Measurements from ENCODE around the gene FAM241A.

The FAM241A gene

GRCh38 chr4:112112590-112113170, 32.6 kb upstream of the FAM241A start:
- Histone ChIP-seq H3K27me3 (ENCODE audit: low read depth, low read length) (no peaks in the 10 kb centered on the region), H3K4me3 (ENCODE audit: low read length) (no peak overlapping the region), H3K36me3 (replicated peaks; ENCODE audit: low read depth, low read length) (no peaks in the 10 kb centered on the region), H3K9me3 (ENCODE audit: insufficient read depth, low read length) (no peaks in the 10 kb centered on the region), H4K20me1 (ENCODE audit: insufficient read depth, low read length) (no peaks in the 10 kb centered on the region), H3K4me2 (ENCODE audit: low read length) (no peak overlapping the region), H3K27ac (ENCODE audit: low read length) (no peak overlapping the region), H2AFZ (ENCODE audit: low read depth, low read length) (no peak overlapping the region), H3K79me2 (ENCODE audit: low read length) (no peaks in the 10 kb centered on the region), H3K9ac (ENCODE audit: low read length) (no peak overlapping the region), H3K4me1 (ENCODE audit: low read length) (peaks cover 9% of the 10 kb centered on the region)
- TF ChIP-seq CTCF (IDR thresholded peaks at IDR 0.05; ENCODE audit: low read depth, low read length) (no peak), EZH2phosphoT487 (IDR thresholded peaks at IDR 0.05; ENCODE audit: low read depth) (no peak)

- no peak for TF ChIP-seq EZH2phosphoT487 (IDR thresholded peaks at IDR 0.05; ENCODE audit: low read depth)
- no peak for TF ChIP-seq CTCF (IDR thresholded peaks at IDR 0.05; ENCODE audit: low read depth, low read length)
- Histone ChIP-seq H3K27me3 (ENCODE audit: low read depth, low read length) (no peaks in the 10 kb centered on the region), H3K36me3 (replicated peaks; ENCODE audit: low read depth, low read length) (no peaks in the 10 kb centered on the region), H3K4me1 (ENCODE audit: low read length) (peaks cover 9% of the 10 kb centered on the region), H3K79me2 (ENCODE audit: low read length) (no peaks in the 10 kb centered on the region), H4K20me1 (ENCODE audit: insufficient read depth, low read length) (no peaks in the 10 kb centered on the region), H3K4me2 (ENCODE audit: low read length) (no peak overlapping the region), H3K4me3 (ENCODE audit: low read length) (no peak overlapping the region), H3K27ac (ENCODE audit: low read length) (no peak overlapping the region), H3K9ac (ENCODE audit: low read length) (no peak overlapping the region), H3K9me3 (ENCODE audit: insufficient read depth, low read length) (no peaks in the 10 kb centered on the region), H2AFZ (ENCODE audit: low read depth, low read length) (no peak overlapping the region)
Measured at GRCh38 chr4:112113864-112114263, 31.4 kb upstream of the FAM241A start.

GRCh38 chr4:112114452-112114851, 30.8 kb upstream of the FAM241A start:
- Histone ChIP-seq H3K9ac (ENCODE audit: low read length) (no peak overlapping the region), H3K27me3 (ENCODE audit: low read depth, low read length) (no peaks in the 10 kb centered on the region), H3K4me2 (ENCODE audit: low read length) (no peak overlapping the region), H3K4me1 (ENCODE audit: low read length) (peaks cover 12% of the 10 kb centered on the region), H3K27ac (ENCODE audit: low read length) (no peak overlapping the region), H3K79me2 (ENCODE audit: low read length) (no peaks in the 10 kb centered on the region), H3K36me3 (replicated peaks; ENCODE audit: low read depth, low read length) (no peaks in the 10 kb centered on the region), H4K20me1 (ENCODE audit: insufficient read depth, low read length) (no peaks in the 10 kb centered on the region), H3K4me3 (ENCODE audit: low read length) (no peak overlapping the region), H3K9me3 (ENCODE audit: insufficient read depth, low read length) (no peaks in the 10 kb centered on the region), H2AFZ (ENCODE audit: low read depth, low read length) (no peak overlapping the region)
- TF ChIP-seq CTCF (IDR thresholded peaks at IDR 0.05; ENCODE audit: low read depth, low read length) (no peak), EZH2phosphoT487 (IDR thresholded peaks at IDR 0.05; ENCODE audit: low read depth) (no peak)

- Histone ChIP-seq H3K9ac (ENCODE audit: low read length) (no peak overlapping the region), H3K36me3 (replicated peaks; ENCODE audit: low read depth, low read length) (no peaks in the 10 kb centered on the region), H3K4me3 (ENCODE audit: low read length) (no peak overlapping the region), H3K4me1 (ENCODE audit: low read length) (peaks cover 6% of the 10 kb centered on the region), H3K9me3 (ENCODE audit: insufficient read depth, low read length) (no peaks in the 10 kb centered on the region), H3K4me2 (ENCODE audit: low read length) (peak overlapping the region; percentile 14; the same call in 1 of the 2 replicates), H2AFZ (ENCODE audit: low read depth, low read length) (peak overlapping the region; percentile 67), H3K27ac (ENCODE audit: low read length) (no peak overlapping the region), H4K20me1 (ENCODE audit: insufficient read depth, low read length) (no peaks in the 10 kb centered on the region), H3K27me3 (ENCODE audit: low read depth, low read length) (no peaks in the 10 kb centered on the region), H3K79me2 (ENCODE audit: low read length) (no peaks in the 10 kb centered on the region)
- TF ChIP-seq CTCF (IDR thresholded peaks at IDR 0.05; ENCODE audit: low read depth, low read length), result no peak
- no peak for TF ChIP-seq EZH2phosphoT487 (IDR thresholded peaks at IDR 0.05; ENCODE audit: low read depth)
Measured at GRCh38 chr4:112118742-112119352, 26.4 kb upstream of the FAM241A start.

Data from OCI-LY3 (cell line).